ENCODE results near the gene MS4A4E.

The MS4A4E gene

DNA sequence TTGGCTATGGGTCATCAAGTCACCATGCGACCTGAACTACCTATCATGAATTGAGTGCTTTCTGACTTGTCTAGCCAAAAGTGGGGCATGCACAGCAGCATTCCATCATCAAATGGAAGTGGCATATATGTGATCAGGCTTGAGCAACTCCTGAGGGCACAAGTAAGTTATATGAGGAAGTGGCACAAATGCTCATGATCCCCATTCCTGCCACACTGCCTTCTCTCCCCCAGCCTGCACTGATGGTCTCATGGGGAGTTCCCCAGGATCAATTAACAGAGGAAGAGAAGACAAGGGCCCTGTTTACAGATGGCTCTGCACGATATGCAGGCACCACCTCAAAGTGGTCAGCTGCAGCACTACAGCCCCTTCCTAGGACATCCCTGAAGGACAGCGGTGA is 21.8 kb downstream of the MS4A4E start:
- TF ChIP-seq, protein P1, sequence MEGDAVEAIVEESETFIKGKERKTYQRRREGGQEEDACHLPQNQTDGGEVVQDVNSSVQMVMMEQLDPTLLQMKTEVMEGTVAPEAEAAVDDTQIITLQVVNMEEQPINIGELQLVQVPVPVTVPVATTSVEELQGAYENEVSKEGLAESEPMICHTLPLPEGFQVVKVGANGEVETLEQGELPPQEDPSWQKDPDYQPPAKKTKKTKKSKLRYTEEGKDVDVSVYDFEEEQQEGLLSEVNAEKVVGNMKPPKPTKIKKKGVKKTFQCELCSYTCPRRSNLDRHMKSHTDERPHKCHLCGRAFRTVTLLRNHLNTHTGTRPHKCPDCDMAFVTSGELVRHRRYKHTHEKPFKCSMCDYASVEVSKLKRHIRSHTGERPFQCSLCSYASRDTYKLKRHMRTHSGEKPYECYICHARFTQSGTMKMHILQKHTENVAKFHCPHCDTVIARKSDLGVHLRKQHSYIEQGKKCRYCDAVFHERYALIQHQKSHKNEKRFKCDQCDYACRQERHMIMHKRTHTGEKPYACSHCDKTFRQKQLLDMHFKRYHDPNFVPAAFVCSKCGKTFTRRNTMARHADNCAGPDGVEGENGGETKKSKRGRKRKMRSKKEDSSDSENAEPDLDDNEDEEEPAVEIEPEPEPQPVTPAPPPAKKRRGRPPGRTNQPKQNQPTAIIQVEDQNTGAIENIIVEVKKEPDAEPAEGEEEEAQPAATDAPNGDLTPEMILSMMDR (conservative IDR thresholded peaks at IDR 0.05), result no peak
- H3K27ac ChIP-seq, result no peak overlapping the region

DNA sequence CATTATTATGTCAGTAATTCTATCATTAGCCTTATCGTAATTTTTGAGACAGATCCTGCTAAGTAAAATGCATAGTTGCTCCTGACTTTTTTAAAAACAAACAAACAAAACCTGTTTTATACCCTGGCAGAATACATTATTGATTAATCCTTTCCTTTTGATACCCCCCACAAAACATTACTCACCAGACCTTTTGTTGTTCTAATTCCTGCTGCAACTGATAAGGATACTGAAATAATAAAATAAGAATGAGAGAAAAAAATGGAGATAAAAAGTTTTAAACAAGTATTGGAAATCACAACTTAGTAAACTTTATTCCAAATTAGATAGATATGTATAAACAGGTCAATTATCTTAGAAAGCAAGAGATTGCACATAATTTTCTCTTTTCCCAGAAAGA is 28.6 kb downstream of the MS4A4E start:
- TF ChIP-seq, protein P1 (conservative IDR thresholded peaks at IDR 0.05), result no peak
- no peak overlapping the region for H3K27ac ChIP-seq

DNA sequence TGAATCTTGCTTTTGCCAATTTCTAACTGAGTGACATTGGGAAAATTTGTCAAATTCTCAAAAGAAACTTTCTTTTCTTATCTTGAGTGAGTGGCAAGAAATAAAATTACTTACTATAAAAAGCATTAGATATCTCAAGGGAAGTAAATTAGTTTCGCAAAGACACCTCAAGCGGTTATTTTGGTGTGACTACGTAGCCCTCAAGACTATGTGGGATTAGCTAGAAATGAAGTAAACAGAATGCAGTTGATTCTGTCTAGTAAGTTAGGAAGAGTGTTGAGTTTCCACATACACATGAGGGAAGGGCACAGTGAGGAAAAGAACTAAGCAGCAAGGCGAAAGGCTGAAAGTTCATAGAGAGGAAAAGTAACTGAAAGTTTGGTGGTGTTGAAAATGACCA is 31.7 kb downstream of the MS4A4E start:
- TF ChIP-seq, protein P1 (conservative IDR thresholded peaks at IDR 0.05), result no peak
- H3K27ac ChIP-seq, result no peak overlapping the region

DNA sequence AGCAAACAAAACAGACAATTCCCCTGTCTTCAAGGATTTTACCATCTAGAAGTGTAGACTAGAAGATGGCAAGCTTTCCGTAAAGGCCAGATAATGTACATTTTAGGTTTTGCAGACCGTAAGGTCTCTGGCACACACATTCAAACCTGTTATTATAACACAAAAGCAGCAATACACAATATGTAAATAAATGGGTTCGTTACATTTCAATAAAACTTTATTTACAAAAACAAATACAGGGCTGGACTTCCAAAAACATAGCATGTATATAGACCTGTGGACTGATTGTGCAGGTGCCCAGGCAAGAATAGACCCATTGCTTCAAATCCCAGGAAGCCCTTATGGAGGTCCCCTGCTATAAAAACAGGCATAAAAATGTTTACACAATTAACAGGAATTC is 33.0 kb downstream of the MS4A4E start:
- no peak overlapping the region for H3K27ac ChIP-seq
- TF ChIP-seq, protein P1 (conservative IDR thresholded peaks at IDR 0.05), result no peak

DNA sequence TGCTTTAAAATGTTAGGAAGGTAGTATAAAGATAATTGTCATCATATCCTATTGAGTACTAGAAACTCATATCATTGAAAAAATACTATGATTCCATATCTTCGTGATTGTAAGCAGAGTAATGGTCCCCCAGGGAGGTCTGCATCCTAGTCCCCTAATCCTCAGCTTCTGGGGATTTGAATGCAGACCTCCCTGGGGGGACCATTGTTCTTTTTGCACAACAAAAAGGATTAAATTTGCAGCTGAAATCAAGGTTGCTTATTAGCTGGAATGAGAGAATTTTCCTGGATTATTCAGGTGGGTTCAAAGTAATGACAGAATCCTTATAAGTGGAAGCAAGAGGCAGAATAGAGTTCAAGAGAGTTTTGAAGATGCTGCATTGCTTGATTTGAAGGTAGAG is 34.0 kb downstream of the MS4A4E start:
- H3K27ac ChIP-seq, result no peak overlapping the region
- TF ChIP-seq, protein P1 (conservative IDR thresholded peaks at IDR 0.05), result no peak

DNA sequence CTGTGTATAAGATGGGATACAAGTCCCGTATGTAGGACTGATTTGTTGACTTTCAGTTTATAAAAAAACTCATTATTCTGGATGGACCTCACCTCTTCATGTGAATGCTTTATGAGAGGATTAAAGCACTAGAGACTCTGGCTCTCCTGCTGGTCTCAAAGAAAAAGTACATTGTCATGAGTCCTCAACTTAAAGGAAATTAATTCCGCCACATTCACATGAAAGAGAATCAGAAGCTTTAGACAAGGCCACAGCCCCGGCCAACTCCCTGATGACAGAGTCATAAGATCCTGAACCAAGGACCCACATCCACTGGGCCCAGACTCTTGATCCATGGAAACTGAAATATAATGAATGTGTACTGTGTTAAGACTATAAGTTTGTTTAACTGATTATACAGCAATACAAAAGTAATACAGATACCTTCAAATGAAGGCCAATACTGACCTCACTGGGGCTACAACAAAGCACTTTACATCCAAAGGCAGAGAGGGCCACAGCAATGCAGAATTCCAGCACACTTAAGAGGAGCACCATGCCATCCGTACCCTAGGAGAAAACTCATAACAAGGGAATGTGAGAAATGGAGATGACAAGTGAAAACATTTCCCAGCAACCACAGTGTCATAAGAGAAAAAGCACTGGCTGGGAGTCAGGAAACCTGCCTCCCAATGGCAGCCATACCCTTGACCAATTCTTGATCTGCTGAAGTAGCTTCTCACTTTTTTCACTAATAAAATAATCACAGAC is 34.6 kb downstream of the MS4A4E start:
- no peak overlapping the region for H3K27ac ChIP-seq
- TF ChIP-seq, protein P1 (conservative IDR thresholded peaks at IDR 0.05), result no peak

DNA sequence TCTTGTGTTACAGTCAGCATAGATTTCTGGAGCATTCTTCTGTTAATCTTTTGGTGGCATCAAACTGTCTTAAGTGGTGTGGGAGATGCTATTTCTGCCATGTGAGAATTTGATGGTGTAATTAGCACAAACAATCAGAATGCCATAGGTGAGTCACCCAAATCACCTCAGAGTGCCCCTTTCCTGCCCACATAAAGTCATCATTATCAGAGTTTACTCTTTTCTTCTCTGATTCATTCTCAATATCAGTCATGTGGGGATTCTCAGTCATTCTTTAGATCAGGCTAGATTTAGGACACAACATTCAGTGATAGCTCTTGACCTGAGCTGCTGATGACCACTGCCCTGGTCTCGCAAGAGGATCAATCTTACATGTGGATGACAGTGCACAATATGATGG is 36.3 kb downstream of the MS4A4E start:
- TF ChIP-seq, protein P1 (conservative IDR thresholded peaks at IDR 0.05), result no peak
- no peak overlapping the region for H3K27ac ChIP-seq
